ENCODE data around the gene TMEM147.
"Not testable (repeated sequence)": the region's sequence is repeated elsewhere in the genome, so short reads cannot be mapped to it uniquely, and the experiment has no call there.

TMEM147 gene

DNA sequence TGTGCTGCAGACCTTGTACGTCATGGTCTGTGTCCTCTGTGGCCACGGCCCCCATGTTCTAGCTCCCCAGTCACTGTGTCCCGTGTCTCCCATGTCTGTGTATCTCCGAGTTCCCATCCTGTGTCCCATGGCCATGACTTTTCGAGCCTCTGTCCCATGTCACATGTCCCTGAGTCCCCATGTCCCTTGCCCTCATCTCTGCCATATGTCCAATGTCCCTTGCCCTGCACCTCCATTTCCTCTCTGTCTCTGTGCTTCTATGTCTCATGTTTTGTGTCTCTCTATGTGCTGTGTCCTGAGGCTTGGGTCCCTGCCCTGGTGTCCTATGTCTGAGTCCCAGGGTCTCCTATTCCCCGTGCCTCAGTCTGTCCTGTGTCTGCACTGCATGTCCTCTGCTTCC is 16.0 kb downstream of the TMEM147 start:
- DNase-seq (ENCODE audit: low read depth in 3 of 3, low spot score in 1 of 3), result no peak

DNA sequence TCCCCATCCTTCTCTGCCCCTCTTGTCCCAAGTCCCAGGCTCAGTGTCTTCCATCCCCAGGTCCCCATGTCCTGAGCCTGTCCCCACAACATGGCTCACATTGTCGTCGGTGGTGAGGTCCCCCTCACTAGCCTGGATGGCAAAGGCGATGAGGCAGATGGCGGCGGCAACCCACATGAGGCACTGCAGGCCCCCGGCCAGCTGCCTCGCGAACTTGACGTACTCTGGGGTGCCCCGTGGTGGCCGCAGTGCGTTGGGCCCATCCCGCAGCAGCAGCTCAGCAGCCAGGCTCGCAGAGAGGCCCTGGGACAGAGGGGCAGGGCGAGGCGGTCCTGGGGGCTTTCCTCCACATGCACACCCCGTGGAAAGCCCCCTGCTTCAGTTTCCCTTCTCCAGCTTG is 16.9 kb downstream of the TMEM147 start:
- DNase-seq (ENCODE audit: low read depth in 3 of 3, low spot score in 1 of 3), result no peak

DNA sequence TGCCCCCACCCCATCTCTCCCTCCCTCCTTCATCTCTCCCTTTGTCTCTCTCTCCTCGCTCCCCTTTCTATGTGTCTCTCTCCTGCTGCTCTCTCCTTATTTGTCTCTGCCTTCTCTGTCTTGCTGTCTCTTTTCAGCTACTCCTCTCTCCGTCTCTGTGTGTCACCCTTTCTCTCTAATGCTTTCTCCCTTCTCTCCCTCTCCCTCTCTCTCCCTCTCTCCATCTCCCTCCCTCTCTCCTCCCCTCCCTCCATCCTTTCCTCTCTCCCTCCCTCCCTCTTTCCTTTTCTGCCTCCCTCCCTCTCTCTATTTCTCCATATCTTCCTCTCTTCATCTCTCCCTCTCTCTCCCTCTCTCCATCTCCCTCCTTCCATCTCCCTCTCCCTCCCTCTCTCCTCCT is 17.4 kb downstream of the TMEM147 start:
- DNase-seq (ENCODE audit: low read depth in 3 of 3, low spot score in 1 of 3), result no peak

DNA sequence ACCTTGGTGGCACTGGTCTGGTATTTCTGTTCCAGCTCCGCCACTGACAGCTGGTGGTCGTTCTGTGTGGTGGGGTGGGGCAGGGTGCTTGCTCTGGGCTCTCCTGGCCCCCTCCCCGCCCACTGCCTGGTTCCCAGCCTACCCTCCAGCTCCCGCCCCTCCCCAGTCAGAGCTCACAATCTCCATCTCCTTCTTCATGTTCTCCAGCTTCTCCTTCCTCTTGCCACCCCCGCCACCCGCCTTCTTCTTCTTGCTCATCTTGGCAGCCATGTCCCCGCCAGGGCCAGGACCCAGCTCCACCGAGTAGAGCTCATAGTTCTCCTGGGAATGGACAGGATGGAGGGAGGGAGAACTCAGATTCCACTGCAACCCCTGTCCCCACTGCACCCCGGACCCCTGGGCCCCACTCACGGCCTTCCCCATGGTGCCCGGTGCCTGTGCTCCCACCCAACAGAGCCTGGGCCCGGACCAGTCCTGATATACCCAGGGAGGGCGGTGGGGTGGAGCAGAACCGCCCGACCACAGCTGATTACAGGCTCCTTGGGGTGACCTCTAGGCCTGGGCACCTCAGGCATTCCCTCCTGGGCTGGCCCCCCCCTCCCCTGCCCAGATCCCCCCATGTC is 17.9 kb downstream of the TMEM147 start, which contains the start of gene ATP4A:
Gene ATP4A, minus strand, starts transcription at position 452 of the 623 bp plus-strand sequence. Its CDS starts 29 bp downstream, at position 423.
- DNase-seq (ENCODE audit: low read depth in 3 of 3, low spot score in 1 of 3), result no peak

DNA sequence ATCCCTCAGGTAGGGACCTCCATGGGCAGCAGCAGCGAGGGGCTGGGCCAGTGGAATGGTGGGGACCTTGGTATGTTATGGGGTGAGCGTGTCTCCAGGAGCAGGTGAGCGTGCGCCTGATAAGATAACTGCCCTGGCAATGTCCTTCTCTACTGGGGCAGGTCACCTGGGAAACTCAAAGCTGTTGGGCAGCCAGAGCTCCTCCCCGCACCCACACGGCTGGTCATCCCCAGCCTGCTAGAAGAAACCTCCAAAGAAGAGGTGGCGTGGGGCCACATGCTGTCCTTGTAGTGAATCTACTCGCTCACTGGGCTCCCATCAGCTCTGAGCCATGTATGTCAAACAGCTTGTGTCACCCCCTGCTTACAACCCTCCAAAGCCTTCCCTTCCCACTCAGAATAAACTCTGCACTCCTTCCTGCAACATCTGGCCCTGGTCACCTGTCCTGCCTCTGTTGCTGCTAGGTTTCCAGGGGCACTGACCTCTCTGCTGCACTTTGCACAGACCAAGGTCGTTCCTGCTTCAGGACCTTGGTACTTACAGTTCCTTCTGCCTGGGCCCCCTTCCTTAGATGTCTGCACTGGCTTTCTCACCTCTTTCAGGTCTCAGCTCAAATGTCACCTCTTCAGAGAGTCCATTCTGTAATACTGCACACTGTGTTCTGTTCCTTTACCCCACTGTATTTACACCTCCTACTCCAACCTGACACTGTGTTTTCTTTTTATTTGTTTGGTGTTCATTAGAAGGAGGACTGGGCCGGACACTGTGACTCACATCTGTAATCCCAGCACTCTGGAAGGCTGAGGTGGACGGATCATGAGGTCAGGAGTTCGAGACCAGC is 19.8 kb downstream of the TMEM147 start:
- DNase-seq (ENCODE audit: low read depth in 3 of 3, low spot score in 1 of 3), result no peak

DNA sequence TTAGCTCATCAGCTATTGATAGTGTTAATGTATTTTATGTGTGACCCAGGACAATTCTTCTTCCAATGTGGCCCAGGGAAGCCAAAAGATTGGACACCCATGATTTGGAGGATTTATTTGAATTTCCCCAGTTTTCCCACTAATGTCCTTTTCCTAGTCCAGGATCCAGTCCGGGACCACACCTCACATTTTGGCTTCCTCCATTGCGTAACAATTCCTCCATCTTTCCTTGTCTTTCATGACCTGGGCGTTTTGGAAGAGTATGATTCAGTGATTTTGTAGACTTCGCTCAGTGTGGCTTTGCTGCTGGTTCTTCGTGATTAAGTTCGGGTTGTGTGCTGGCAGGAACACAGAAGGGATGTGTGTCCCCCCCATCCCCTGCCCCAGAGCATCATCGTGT is 21.3 kb downstream of the TMEM147 start:
- DNase-seq (ENCODE audit: low read depth in 3 of 3, low spot score in 1 of 3), result no peak

DNA sequence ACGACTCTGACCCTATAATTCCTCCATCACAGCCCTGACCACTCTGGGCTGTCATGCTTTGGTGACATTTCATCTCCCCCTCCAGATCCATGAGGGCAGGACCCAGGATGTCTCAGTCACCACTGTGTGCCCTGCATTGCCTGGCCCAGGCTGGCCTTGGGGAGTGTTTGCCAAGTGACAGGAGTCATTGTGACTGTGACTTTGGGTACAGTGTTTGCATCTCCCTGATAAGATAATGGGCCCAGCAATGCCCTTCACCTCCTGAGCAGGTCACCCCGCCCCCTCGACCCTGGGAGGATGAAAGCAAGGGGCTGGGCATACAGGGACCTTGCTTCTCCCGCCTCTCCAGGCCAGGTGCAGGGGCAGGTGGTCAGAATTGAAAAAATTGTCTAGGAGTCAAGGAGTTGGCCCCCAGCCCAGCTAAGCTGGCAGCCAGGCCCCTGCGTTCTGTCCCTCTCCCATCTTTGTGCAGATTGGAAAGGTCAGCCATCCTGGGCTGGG is 23.9 kb downstream of the TMEM147 start:
- DNase-seq (ENCODE audit: low read depth in 3 of 3, low spot score in 1 of 3), result no peak

DNA sequence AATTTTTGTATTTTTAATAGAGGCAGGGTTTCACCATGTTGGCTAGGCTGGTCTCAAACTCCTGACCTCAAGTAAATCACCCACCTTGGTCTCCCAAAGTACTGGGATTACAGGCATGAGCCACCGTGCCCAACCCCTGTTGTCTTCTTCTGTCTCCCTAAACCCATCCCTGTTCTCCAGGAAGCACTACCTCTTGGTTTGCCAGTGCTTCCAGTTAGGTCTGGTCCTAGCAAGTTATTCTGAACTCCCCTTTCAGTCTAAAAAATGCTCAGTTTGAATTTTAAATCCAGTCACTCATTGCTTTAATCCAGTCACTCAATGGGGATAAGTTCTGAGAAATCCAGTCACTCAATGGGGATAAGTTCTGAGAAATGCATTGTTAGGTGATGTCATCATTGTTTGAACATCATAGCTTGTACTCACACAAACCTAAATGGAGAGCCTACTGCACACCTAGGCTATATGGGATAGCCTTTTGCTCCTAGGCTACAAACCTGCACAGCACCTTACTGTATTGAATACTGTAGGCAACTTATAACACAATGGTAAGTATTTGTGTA is 26.1 kb downstream of the TMEM147 start:
- DNase-seq (ENCODE audit: low read depth in 3 of 3, low spot score in 1 of 3), result no peak

DNA sequence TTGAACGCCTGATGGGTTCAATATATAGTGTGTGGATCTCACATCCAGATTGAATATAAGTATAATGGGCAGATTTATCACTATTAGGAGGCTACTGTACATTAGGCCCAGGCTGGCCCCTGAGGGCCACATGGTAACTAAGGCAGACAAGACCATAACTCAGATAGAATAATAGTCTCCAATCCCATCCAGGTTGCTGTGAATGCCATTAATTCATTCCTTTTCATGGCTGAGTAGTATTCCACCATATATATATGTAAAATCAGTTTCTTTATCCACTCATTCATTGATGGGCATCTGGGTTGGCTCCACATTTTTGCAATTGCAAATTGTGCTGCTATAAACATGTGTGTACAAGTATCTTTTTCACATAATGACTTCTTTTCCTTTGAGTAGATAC is 32.5 kb downstream of the TMEM147 start:
- DNase-seq (ENCODE audit: low read depth in 3 of 3, low spot score in 1 of 3), result no peak

DNA sequence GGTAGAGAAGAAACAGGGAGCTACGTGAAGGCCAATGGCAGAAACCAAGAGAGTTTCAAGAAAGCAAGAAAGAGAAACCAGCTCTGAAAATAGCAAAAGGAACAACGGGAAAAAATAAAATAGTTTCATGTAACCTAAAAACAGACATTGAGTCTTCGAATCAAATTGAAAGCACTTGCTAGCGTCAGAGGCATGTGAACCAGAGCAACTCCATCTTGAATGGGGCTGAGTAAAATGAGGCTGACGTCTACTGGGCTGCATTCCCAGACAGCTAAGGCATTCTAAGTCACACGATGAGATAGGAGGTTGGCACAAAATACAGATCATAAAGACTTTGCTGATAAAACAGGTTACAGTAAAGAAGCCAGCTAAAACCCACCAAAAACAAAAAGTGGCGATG is 33.3 kb downstream of the TMEM147 start:
- no peak for DNase-seq (ENCODE audit: low read depth in 3 of 3, low spot score in 1 of 3)

DNA sequence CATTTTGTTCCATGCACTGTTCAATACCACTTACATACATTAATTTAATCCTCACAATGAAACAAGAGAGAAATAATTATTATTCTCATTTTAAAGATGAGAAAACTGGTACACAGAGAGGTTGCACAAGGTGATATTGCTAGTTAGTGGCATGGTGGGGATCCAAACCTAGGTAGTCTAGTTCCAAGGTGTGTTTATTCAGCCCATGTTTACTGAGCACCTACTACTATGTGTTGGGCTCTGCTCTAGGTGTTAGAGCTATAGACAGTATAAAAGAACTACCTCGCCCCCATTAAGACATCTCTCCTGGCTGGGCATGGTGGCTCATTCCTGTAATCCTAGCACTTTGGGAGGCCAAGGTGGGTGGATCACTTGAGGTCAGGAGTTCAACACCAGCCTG is 37.3 kb downstream of the TMEM147 start:
- DNase-seq (ENCODE audit: low read depth in 3 of 3, low spot score in 1 of 3), result no peak

DNA sequence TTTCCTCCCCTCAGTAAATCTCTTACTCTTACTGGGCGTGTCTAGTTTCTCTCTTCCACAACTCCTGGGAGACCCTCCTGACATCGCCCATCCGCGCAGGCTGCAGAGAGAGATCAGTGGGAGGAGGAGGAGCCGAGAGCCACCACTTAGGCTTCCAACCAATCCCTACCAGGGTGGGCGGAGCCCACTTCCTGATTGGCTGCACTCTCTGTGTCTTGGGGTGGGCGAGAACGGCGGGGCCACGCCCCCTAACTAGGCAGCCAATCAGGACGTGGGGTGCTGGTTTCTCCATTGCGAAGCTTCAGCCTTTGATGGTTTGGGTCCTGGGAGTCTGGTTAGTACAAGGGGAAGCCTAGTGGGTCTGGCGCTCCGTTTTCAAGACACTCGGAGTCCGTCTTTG is 40.4 kb downstream of the TMEM147 start, which contains the start of gene PMIS2:
Gene PMIS2, plus strand, starts transcription at position 326 of the 400 bp plus-strand sequence. CDS start 87 bp downstream, outside the sequence.
- no peak for DNase-seq (ENCODE audit: low read depth in 3 of 3, low spot score in 1 of 3)

DNA sequence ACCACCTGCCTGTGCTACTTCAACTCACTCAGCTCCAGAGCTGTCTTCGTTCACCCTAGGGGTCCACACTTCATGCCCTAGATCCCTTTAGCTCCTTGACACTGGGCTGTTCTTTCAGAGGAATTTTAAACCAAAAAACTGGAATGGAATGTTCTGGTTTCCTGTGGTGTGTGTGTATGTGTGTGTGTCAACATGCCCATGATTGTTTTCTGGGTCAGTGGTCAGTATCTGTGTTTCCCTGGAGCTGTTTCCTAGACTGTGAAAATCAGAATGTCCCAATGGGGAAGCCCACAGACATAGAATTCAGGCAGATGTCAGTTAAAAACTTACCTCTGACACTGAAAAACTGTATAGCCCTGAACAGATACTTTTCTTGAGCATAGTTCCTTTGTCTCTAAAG is 41.9 kb downstream of the TMEM147 start:
- DNase-seq (ENCODE audit: low read depth in 3 of 3, low spot score in 1 of 3), result no peak

DNA sequence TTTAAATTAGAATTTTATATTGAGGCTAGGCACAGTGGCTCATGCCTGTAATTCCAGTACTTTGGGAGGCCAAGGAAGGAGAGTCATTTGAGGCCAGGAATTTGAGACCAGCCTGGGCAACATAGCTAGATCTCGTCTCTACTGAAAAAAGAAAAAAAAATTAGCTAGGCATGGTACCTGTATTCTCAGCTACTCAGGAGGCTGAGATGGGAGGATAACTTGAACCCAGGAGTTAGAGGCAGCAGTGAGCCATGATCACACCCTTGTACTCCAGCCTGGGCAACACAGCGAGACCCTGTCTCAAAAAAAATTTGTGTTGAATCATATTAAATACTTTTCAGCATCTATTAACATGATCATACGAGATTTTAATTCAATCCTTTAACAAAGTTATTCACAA is 45.4 kb downstream of the TMEM147 start:
- no peak for DNase-seq (ENCODE audit: low read depth in 3 of 3, low spot score in 1 of 3)

DNA sequence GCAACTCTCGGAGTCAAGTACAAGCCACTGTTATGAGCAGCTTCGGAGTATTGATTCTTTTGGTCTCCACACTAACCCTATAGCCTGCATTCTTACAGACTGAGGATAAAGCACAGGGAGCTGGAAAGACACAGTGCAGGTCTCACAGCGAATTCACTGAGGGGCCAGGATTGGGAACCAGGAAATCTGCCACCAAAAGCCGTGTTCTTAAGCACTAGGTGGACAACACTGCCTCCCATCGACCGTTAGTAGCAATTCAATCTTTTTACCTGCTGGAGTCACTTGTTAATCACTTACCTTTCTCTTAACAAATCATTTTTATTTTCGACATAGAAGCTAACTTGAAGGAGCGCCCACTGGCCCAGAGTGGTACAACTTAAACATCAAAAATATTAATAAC is 46.8 kb downstream of the TMEM147 start:
- DNase-seq (ENCODE audit: low read depth in 3 of 3, low spot score in 1 of 3), result no peak

DNA sequence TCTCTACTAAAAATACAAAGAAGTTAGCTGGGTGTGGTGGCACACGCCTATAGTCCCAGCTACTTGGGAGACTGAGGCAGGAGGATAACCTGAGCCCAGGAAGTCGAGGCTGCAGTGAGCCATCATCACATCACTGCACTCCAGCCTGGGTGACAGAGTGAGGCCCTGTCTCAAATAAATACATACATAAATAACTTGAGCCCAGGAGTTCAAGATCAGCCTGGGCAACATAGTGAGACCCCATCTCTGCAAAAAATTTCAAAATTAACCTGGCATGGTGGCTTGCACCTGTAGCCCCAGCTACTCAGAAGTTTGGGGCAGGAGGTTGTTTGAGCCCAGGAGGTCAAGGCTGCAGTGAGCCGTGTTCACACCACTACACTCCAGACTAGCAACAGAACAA is 49.6 kb downstream of the TMEM147 start:
- DNase-seq (ENCODE audit: low read depth in 3 of 3, low spot score in 1 of 3), result not testable (repeated sequence)

DNA sequence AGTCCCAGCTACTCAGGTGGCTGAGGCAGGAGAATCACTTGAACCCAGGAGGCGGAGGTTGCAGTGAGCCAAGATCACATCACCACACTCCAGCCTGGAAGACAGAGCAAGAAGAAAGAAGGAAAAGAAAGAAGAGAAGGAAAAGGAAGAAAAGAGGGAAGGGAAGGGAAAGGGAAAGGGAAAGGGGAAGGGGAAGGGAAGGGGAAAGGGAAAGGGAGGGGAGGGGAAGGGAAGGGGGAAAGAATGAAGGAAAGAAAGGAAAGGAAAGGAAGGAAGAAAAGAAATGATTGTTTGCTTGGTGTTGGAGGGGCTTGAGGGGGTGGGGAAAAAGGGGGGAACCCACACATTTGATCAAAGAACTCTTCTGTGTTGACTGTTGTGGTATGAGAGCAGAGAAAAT is 50.5 kb downstream of the TMEM147 start:
- no peak for DNase-seq (ENCODE audit: low read depth in 3 of 3, low spot score in 1 of 3)

DNA sequence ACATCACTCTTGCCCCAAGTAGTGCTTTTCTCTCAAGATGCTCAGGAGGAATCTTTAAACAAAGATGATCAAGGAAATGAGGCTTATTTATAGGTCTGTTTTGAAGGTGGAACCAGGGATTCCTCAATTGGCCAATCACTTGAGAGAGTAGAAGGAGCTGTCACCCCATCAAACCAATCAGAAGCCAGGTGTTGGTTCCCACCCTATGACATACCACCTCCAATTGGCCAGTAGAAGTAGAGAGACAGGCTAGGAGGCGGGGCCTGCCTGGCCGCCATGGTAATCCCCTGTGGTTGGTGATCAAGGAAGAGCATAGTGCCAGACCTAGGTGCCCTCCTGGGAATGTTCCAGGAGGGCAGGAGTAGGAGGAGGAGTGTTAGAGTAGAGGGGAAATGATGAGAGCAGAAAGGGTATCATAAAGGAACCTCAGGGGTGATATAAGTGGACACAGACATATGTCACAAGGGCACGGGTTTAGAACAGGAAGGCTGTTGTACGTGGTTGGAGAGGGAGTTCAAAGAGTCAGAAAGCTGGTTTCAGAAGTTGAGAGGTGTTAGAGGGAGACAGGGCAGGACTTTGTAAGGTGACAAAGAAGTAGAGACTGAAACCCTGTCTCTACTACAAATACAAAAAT is 51.1 kb downstream of the TMEM147 start:
- DNase-seq (ENCODE audit: low read depth in 3 of 3, low spot score in 1 of 3), result no peak

Data from stimulated activated CD4-positive, alpha-beta T cell treated with anti-CD3 and anti-CD28 coated beads, TNF-alpha, amount 100 ng/mL, for 1 hour (primary cell).